CD4-positive, alpha-beta T cell treated with Interleukin-6 at 100 ng/mL for 8 hours (primary cell): ENCODE results near the gene PTPRK.

Experiments
- DNase-seq: peaks from one replicate; pipeline ENCODE4 v3.0.0-alpha.2; 2020; ENCODE audit warnings: mixed read lengths, low spot score

PTPRK gene

DNA sequence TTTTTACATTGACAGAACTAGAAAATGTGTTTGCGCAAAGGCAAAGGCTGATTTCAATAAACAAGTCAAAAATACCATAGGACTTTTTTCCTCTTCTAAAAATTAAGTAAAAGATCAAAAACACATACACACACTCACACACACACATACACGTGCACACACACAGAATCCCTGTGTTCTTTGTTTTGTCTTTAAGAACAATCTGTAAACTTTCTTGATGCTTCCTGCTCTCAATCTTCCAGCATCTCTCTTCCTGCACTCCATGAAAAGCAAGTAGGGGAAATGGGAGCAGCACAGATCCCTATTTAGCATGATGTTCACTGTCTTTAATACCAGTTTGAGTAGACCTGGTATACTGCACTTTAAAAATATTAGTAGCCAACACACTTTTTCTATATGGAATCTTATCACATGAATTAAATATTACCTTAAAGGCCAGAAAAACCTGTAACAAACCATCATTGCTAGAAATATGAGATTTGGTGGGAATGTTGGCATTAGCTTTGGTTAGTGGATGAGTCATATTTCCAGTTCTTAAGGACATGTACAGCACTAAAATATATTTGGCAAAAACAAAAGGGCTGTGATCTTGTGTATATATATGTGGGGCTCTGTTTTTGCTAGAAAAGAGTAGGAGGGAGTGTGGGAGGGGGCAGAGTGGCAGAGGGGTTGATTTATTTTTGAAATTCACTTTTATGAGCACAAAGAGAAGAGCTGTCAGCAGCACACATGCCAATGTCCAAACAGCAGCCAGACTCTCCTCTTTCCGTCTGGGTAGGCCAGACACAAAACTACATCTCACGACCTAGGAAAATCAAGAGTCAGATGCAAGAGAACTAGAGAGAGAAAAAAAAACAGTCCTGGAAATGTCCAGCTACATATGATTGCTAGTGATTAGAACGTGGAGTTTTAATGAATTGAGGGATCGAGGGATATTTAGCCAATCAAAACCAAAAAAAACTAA, 4.6 kb downstream of the PTPRK start:
- DNase-seq = no peak

GRCh38 chr6:128513878-128514277, 6.5 kb downstream of the PTPRK start:
- no peak for DNase-seq

DNA sequence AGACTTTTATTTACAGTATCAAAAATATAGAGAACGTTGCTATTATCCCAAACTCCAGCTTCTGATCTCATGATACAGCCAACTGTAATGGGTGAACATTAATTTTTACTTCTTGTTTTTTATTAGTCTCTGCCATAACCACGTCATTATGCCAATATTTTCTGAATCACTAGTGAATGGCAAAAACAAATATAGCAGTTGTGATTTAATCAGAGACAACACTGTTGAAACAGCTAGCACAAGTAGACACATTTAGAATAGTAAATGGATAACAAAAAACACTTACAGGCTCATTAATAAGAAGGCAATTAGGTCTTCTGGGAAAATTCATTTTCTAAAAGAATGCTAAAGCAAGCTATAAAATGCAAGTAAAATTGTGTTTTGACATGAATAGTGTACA, 8.1 kb downstream of the PTPRK start:
- no peak for DNase-seq

GRCh38 chr6:128511506-128511905, 8.9 kb downstream of the PTPRK start:
- no peak for DNase-seq

GRCh38 chr6:128509709-128510108, 10.7 kb downstream of the PTPRK start:
- no peak for DNase-seq

- no peak for DNase-seq
These were observed 11.7 kb downstream of the PTPRK start for GRCh38 chr6:128508588-128509296.

- no peak for DNase-seq
These were observed 12.8 kb downstream of the PTPRK start for GRCh38 chr6:128507337-128508310.

DNA sequence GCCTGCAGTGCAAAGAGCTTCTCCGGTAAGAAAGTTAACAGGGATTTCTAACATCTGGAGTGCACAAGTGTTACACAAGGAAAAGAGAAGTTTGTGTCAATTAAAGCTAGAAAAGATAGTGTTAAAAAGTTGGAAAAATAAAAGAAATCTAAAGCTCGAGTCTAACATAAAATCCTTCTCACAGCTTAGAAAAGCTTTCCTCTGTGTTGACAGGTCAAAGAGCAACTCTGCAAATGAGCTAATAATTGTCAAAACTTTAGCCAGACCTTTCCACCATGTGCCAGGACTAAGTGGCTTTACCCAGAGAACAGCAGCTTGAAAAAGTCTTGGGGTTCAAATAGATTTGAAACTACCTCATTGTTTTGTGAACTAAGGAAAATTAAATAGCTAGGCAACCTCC, 14.8 kb downstream of the PTPRK start:
- no peak for DNase-seq

- no peak for DNase-seq
These were observed 16.3 kb downstream of the PTPRK start for GRCh38 chr6:128504003-128504654.

- DNase-seq = no peak
These were observed 19.4 kb downstream of the PTPRK start for GRCh38 chr6:128500749-128501600.

DNA sequence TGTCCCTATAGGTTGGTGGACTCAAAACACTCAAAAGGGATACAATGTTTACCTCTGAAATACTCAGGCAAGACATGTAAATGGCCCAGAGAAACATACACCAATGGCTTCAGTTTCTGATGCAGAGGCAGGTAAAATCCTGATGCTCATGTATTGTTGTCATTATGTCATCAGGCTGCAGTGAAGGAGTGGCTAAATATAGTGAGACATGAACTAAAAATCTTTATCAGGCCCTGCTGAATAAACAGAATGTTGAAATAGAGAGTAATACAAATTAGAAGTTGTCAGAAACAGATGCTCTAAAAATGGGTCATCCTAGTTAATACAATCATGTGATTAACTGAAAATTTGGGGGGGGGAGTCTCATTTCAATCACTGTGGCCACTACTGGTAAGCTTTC, 20.4 kb downstream of the PTPRK start:
- no peak for DNase-seq

DNA sequence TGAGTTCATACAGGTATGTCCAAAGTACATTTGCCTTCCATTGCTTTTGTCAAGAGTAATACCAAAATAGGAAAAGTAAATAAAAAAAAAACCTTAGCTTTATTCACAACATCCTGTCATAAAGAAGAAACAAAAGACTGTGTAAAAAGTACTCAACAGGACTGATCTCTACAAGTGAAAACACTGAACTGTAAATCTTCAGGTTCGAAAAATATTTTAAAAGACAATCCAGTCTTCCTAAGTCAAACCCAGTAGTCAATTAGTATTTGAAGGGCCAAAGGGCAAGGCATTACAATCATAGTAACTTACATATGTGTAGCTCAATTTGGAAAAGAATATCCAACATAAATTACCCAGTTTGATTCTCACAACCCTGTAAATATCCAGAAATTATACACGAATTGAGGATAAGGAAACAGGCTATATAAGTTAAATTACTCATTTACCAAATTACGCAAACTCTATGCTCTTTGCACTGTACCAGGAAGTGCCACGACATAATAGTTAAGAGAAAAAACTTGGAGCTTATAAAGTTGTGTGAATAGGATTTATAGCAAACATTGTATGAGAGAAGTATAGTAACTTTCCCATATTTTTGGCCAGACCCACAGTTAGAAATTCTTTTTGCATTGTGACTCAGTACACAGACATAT, 21.2 kb downstream of the PTPRK start:
- no peak for DNase-seq

DNA sequence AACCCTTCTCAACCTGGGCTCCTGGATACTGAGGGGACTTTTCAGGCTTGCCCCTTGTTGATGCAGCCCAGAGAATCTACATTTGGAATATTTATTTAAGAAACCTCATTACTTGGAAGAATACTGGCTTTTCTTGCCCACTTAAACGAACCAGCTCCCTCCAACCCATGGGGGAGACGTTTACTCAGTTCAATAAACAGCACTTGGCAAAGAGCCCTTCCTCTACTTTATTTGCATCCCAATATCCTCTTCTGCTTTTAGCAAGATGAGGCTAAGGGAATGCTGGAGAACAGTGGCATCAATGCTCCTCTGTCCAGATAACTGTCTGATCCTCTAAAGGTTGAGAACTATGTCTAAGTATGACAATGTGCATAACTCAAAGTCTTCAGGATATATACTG, 22.2 kb downstream of the PTPRK start:
- DNase-seq = no peak

GRCh38 chr6:128495536-128496333, 24.7 kb downstream of the PTPRK start:
- no peak for DNase-seq

DNA sequence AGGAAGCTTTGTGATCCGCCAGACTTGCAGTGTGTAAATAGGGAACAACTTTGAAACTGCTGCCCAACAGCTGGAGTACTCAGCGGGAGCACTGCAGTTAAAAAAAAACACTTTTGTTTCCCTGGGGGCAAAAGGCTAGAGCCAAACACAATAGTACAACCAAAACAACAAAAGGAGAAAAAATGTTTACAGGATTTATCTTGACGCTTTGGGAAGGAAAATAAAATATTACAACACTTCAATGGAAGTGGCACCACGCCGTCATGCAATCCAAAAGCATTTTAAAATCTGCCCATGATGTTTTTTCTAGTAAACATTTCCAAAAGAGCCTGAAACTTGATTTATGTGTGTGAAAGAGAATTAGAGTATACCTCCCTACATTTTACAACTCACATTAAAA, 26.0 kb downstream of the PTPRK start:
- no peak for DNase-seq

- no peak for DNase-seq
These were observed 26.5 kb downstream of the PTPRK start for GRCh38 chr6:128493877-128494276.

GRCh38 chr6:128492386-128492785, 28.0 kb downstream of the PTPRK start:
- DNase-seq = no peak

DNA sequence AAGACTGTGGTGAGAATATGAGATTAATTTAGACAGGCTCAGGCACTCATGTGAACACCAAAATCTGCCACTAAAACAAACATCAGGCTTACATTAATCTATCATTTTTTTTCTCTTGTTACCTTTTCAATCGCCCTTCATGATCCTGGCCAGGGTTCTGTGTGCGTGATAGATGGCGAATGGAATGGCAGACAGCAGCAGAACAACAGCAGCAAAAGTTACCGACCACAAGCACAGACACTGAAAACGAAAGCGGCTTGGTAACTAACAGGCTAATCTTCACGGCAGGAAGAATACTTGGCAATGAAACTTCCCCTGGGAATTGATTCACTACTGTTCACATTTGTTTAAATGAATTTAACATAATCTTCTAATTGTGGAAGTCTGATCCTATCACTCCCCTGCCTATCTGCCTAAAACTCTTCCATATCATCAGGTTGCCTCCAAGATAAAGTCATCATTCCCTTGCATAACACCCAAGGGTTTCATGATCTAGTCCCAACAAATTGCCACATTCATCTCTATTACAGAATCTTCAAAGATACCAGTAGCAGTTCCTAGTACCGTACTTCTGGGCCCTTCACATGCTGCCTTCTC, 28.7 kb downstream of the PTPRK start:
- DNase-seq = no peak

DNA sequence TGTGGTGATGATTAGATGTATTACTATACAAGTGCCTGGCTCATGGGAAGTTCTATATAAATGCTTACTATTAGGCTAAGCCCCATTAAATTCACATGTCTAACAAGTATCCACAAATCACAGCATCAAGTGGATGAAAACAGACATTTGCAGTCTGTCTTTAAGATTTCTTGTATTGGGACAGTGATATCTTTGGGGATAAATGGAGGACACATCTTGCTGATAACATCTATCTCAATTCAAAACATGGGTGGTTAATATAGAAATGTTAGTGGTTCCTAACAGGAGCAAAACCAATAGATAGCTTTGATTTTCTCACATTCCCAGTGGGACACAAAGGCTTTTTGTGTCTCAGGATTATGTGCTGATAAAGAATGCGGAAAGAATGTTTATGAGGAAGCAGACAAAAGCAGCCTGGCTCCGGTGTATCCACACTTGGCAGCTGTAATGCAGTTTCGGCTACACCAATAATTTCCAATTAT, 29.3 kb downstream of the PTPRK start:
- DNase-seq = no peak
